ENCODE measurements around the gene TTC3. TPM values are rescaled to one million over a fixed set of nuclear protein-coding genes. Genes with fewer than 3 reads are reported as not detected.

The TTC3 gene
- total and polyA plus RNA-seq, 7 donors = 6.5 to 50.3 (median 25.7) TPM

DNA sequence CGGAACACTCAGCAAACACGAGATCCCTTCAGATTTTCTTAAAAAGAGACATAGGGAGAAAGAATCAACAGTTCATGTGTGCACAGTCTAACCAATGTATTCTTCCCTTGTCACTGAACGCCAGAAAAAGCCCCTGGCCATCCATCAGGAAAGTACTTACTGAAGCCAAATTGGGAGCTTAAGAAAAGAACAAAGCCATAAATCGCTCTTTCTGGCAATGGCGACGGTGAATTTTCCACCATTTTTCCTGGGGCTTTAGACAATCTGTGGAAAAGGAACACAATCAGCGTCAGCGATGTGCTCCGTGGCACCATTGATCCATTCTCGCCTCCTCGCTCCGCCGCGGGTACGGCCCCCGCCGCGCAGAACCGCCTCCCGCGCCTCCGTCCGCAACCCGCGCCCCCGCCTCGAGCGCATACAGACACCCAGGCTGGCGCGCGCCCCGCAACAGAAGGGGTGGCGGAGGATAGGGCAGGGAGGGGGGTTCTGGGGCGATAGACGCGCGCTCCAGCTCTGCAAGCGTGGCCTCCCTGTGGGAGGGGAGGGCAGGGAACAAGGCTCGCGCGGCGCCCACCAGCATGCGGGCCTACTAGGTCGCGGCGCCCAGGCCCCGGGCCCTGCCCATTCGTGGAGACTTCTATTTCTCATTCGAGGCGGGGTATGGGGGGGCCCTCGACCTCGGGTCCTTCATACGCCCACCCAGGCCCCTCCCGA, 623 bp upstream of the TTC3 start:
- WGBS, 3 donors = 0 to 1% (median 0%) methylated on average over 46 to 54 of the region's 54 CpGs
- Histone ChIP-seq H3K27me3 (ENCODE audit: insufficient read depth in 3 of 3, low read length in 2 of 3) (no peaks in the 10 kb centered on the region), H3K9me3 (no peaks in the 10 kb centered on the region), H3K36me3 (ENCODE audit: insufficient read depth in 1 of 2, low read depth in 1 of 2) (peaks cover 4 to 31% of the 10 kb centered on the region in 2 donors), H3K27ac (peak overlapping the region; percentile 95), H3K4me3 (peak overlapping the region; percentile 78), H3K4me1 (peaks cover 15% of the 10 kb centered on the region)
- DNase-seq (peak in 1 of 2 donors; percentile 85), ATAC-seq (peak; percentile 55 to 70 (median 68))
- intact Hi-C loops (cut with DNase I) = loop anchor here in 1 of 2 donors (5.0 kb wide), 1 partner anchor 80 kb away; no protein-coding TSS in a partner anchor
- TF ChIP-seq, protein P1, sequence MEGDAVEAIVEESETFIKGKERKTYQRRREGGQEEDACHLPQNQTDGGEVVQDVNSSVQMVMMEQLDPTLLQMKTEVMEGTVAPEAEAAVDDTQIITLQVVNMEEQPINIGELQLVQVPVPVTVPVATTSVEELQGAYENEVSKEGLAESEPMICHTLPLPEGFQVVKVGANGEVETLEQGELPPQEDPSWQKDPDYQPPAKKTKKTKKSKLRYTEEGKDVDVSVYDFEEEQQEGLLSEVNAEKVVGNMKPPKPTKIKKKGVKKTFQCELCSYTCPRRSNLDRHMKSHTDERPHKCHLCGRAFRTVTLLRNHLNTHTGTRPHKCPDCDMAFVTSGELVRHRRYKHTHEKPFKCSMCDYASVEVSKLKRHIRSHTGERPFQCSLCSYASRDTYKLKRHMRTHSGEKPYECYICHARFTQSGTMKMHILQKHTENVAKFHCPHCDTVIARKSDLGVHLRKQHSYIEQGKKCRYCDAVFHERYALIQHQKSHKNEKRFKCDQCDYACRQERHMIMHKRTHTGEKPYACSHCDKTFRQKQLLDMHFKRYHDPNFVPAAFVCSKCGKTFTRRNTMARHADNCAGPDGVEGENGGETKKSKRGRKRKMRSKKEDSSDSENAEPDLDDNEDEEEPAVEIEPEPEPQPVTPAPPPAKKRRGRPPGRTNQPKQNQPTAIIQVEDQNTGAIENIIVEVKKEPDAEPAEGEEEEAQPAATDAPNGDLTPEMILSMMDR (IDR thresholded peaks at IDR 0.05) = no peak

DNA sequence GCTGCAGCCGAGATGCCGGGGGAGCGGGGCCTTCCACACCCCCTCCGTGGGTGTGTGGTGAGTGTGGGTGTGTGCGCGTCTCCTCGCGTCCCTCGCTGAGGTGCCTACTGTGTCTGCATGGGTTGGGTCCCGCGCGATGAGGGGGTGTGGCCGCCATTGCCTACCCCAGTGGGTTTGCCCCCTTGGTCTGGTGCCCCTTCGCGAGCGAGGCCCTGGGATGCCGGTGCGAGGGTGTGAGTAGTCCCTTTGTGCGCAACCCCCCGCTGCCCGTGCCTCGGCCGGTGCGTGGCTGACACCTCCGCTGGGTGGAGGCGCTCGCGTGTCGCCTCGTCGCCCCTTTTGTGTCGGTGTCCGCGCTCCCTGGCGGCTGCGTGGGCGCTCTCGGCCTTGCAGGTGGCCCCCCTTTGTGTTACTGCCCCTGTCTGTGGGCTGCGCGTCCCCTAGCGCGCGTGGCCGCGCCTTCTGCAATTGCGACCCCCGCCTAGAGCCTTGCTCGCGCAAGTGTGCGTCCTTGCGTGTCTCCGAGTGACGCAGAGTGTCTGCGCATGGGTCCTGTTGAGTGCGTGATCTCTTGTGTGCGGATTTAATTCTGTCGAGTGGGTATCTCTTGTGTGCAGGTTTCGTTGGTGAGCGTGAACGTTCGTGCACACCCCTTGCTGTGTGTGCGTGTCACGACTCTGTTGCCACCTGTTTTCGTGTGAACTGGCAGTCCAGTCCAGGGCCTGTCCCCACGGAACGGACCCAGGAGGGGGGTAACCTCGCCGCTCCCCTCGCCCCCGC, 553 bp downstream of the TTC3 start:
- Histone ChIP-seq H3K36me3 (ENCODE audit: insufficient read depth in 1 of 2, low read depth in 1 of 2) (peaks cover 2 to 20% of the 10 kb centered on the region in 2 donors), H3K4me1 (peaks cover 15% of the 10 kb centered on the region), H3K27me3 (ENCODE audit: insufficient read depth in 3 of 3, low read length in 2 of 3) (no peaks in the 10 kb centered on the region), H3K27ac (peak overlapping the region; percentile 95), H3K4me3 (peak overlapping the region; percentile 78), H3K9me3 (no peaks in the 10 kb centered on the region)
- WGBS, 3 donors = 0% methylated on average over 55 to 70 of the region's 70 CpGs
- TF ChIP-seq, protein P1 (IDR thresholded peaks at IDR 0.05) = no peak
- DNase-seq (no peak), ATAC-seq (peak; percentile 33 to 59 (median 49))
- intact Hi-C loops (cut with DNase I) = loop anchor here in 1 of 2 donors (5.0 kb wide), 1 partner anchor 81 kb away; no protein-coding TSS in a partner anchor

DNA sequence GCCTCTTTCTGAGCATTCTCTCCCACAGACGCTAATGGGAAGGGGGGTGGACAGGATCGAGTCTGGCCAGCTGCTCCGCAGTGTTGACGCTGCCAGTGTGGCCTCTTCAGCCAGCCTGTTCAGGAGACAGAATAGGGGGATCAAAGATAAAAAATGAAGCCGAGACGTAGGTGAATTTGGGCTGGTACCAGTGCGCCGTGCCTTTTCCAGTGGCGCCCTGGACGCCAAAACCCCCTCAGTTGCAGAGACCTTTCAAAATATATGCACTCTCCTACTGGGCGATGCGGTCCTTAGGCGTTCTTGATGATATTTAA, 1.1 kb downstream of the TTC3 start:
- 2 to 6% (median 3%) methylated on average over 13 of the region's 13 CpGs for WGBS, 3 donors
- H3K4me1 ChIP-seq = peaks cover 15% of the 10 kb centered on the region
- ATAC-seq (peak in 3 of 4 donors; percentile 6 to 13 (median 7)), DNase-seq (no peak)
- H3K27me3 ChIP-seq (ENCODE audit: insufficient read depth in 3 of 3, low read length in 2 of 3) = no peaks in the 10 kb centered on the region
- H3K4me3 ChIP-seq = peak overlapping the region; percentile 78
- TF ChIP-seq, protein P1 (IDR thresholded peaks at IDR 0.05) = no peak
- intact Hi-C loops (cut with DNase I) = loop anchor here in 1 of 2 donors (5.0 kb wide), 1 partner anchor 82 kb away; no protein-coding TSS in a partner anchor
- H3K36me3 ChIP-seq (ENCODE audit: insufficient read depth in 1 of 2, low read depth in 1 of 2) = peaks cover 0 to 14% of the 10 kb centered on the region in 2 donors
- H3K9me3 ChIP-seq = peaks cover 4% of the 10 kb centered on the region
- peak overlapping the region; percentile 95 for H3K27ac ChIP-seq

DNA sequence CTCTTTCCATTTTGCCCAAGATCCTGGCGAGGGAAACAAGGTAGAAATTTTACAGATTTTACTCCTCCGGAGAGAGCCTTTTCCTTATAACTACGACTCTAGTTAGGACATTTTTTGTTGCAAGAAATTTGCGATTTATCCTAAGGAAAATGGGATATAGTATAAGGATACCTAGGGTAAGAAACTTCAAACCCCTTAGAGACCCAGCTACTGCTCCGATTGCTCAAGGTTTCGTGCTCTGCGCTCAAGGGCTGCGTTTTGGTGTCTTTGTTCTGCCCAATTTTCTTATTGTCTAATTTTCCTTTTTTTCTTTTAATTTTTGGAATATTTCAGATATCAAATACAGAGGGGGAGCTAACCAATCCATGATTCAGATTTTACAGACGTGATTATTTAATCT, 1.5 kb downstream of the TTC3 start:
- intact Hi-C loops (cut with DNase I) = loop anchor here in 1 of 2 donors (5.0 kb wide), 1 partner anchor 82 kb away; no protein-coding TSS in a partner anchor
- Histone ChIP-seq H3K27me3 (ENCODE audit: insufficient read depth in 3 of 3, low read length in 2 of 3) (no peaks in the 10 kb centered on the region), H3K4me1 (peaks cover 15% of the 10 kb centered on the region), H3K27ac (peak overlapping the region; percentile 95), H3K9me3 (peaks cover 4% of the 10 kb centered on the region), H3K4me3 (peak overlapping the region; percentile 78), H3K36me3 (ENCODE audit: insufficient read depth in 1 of 2, low read depth in 1 of 2) (peaks cover 0 to 10% of the 10 kb centered on the region in 2 donors)
- whole genome bisulfite sequencing, 3 donors = 27 to 40% (median 32%) methylated on average over 9 of the region's 9 CpGs
- no peak for ATAC-seq
- DNase-seq = no peak
- TF ChIP-seq, protein P1 (IDR thresholded peaks at IDR 0.05) = no peak

Measured in psoas muscle (tissue), 8 donors.